ENCODE results near the gene SPATS1. TPM values are rescaled to one million over a fixed set of nuclear protein-coding genes. Genes with fewer than 3 reads are reported as not detected.
"Not testable (repeated sequence)": the region's sequence is repeated elsewhere in the genome, so short reads cannot be mapped to it uniquely, and the experiment has no call there.

The SPATS1 gene
- polyA plus RNA-seq, 1 donor = not detected

DNA sequence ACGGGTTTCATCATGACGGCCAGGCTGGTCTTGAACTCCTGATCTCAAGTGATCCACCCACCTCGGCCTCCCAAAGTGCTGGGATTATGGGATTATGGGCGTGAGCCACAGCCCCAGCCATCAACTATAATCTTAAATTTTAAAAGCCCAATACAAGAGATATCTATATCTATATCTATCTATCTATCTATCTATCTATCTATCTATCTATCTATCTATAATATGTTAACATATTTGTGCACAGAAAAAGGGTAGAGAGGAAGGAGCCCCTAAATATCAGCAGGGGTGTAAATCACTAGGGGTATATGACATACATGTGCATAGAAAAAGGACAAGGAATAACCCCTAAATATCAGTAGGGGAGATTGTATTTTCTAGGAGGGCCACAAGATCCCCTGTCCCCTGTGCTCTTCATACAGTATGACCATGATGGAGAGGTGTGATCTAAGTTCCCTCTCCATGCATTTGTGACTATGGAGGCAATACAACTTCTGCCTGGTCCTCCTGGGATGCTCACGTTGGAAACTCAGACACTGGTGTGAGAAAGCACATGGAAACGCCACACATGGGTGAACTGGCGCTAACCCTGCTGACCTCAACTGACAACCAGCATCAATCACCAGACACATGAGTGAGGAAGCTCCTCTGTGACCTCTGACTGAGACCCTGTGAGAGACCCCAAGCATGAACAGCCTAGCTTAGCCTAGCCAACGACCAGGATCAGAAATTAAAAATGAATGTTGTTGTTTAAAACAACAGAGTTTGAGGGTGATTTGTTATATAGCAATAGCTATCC, 1.2 kb upstream of the SPATS1 start:
- DNase-seq = peak; percentile 59

DNA sequence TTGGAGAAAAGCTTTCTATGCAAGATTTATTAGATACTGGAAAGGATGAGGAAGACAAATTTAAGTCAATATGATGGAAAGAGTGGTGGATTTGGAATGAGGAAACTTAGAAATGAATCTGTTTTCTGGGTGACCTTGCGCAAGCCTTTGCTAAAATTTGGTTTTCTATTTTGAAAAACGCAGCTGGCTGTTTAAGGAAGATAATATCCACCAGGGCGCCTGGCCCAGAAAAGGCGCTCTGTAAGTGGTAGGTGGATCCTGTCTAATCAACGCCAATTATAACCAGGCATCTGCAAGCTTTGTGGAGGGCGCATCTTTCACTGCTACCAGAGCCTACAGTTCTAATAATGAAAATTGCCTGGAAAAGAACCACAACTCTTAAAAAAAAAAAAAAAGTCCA, 398 bp upstream of the SPATS1 start:
- DNase-seq = no peak

DNA sequence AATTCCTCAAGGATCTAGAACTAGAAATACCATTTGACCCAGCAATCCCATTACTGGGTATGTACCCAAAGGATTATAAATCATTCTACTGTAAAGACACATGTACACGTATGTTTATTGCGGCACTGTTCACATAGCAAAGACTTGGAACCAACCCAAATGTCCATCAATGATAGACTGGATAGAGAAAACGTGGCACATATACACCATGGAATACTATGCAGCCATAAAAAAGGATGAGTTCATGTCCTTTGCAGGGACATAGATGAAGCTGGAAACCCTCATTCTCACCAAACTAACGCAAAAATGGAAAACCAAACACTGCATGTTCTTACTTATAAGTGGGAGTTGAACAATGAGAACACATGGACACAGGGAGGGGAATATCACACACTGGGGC, 4.4 kb downstream of the SPATS1 start:
- DNase-seq = not testable (repeated sequence)

DNA sequence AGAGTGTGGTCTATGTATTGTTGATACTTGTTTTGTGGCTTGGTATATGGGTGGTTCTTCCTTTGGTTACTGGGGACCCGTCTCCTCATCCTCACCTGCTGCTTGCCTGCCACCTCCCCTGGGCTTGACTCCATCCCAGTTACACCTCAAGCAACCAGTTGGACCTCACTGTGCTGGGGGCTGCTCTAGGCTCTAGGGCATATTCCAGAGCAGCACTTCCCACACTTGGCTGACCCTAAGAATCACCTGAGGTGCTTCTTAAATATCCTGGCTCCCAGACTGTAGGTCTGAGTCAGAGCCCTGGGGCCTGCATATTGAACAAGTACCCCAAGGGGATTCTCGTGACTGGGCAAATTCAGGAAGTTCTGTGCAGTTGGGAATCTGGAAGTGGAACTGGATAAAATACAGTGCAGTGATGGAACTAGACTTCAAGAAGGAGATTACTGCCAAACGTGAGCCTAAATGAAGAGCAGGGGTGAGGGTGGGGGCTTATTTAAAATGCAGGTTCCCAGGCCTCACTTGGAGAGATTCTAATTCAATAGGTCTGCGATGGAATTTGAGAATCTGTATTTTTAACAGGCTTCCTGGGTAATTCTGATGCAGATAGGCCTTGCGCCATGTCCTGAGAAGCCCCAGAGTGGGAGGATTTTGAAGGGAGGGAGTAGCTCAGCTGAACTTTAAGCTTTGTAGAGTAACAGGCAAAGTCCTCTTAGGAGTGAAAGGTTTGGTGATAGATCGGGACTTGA, 7.6 kb downstream of the SPATS1 start:
- DNase-seq = no peak

DNA sequence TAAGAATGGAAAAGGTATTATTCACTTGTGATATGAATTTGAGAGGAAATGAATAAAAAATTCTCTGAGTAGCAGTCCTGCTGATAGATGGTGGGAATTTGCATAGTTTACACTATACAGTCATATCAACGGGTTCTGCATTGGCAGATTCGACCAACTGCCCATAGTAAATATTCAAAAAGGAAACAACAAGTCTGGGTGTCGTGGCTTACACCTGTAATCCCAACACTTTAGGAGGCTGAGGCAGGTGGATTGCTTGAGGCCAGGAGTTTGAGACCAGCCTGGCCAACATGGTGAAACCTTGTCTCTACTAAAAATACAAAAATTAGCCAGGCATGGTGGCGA, 8.2 kb downstream of the SPATS1 start:
- not testable (repeated sequence) for DNase-seq

DNA sequence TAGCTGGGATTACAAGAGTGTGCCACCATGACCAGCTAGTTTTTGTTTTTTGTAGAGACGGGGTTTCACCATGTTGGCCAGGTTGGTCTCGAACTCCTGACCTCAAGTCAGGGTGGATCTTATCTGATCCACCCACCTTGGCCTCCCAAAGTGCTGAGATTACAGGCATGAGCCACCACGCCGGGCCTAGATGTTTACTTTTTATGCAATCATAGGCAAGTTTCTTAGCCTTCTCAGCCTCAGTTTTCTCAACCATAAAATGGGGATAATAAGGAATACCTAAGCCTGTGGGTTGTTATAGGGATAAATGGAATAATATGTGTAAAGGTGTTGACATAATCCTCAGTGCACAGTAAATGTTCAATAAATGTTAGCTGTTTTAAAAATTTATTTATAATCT, 9.8 kb downstream of the SPATS1 start:
- no peak for DNase-seq

DNA sequence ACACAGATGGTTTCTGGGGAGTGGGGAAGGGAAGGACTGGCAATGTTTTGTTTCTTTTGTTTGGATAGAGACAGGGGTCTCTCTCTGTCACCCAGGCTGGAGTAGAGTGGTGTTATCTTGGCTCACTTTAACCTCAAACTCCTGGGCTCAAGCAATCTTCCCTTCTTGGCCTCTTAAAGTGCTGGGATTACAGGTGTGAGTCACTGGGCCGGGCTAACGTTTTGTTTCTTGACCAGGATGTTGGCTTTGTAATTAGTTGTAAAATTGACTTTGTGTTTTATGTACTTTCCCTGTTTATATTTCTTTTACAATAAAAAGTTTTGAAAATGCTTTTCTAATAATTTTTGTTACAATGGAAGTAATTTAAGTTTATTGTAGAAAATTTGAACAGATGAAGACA, 10.9 kb downstream of the SPATS1 start:
- no peak for DNase-seq

DNA sequence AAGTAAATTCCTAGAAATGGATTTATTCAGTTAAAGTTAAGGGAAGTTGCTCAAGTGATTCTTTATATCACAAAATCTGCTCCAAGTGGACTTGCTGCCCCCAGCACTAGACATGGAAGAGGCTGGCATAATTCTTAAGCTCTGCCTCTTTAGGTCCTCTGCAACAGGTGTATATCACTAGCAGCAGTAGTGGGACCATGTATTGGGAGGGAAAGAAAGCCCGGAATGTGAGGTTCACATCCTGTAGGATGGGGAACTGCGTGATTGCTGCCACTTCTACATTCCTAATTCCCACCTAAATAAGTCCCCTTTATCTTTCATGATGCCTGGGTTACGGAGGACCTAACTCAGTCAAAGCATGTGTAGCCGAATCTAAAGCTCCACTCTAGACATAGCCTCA, 13.2 kb downstream of the SPATS1 start:
- no peak for DNase-seq

DNA sequence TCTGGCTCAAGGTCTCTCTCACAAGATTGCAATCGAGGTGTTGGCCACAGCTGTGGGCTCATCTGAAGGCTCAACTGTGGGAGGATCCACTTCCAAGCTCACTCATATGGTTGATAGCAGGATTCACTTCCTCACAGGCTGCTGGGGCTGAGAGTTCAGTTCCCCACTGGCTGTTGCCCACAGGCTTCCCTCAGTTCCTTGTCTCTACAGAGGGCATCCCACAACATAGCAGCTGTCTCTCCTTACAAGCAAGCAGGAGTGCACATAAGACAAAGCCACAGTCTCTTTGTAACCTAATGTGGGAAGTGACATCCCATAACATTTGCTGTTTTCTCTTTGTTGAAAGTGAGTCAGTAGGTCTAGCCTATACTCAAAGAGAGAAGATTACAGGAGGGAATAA, 14.0 kb downstream of the SPATS1 start:
- DNase-seq = no peak

DNA sequence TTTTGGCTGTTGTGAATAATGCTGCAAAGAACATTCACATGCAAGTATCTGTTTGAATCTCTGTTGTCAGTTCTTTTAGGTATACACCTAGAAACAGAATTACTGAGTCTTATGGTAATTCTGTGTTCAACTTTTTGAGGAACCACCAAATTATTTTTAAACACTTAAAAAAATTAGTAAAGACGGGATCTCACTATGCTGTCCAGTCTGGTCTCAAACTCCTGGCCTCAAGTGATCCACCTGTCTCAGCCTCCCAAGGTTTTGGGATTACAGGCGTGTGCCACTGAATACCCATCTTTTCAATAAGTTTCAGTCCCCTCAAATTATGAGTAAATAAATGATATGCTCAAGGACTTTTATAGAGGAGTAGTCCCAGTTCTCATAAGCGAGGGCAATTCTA, 17.5 kb downstream of the SPATS1 start:
- no peak for DNase-seq

DNA sequence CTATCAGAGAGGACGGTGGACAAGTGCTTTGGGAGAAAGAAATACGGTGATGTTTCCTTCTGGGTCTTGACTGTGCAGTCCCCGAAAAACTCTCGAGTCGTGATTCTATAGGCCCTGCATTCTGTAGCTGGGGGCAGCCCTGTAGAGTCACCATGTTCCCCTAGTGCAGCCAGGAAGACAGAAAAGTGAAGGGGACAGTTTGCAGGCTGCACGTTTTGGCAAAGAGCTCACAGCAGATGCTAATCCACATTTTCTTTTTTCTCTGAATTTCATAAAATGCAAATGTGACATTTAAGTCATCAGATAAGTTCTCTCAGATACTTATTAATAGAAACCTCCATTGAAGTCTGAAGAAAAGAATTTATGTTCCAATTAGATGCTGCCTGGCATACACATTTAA, 19.5 kb downstream of the SPATS1 start:
- no peak for DNase-seq

DNA sequence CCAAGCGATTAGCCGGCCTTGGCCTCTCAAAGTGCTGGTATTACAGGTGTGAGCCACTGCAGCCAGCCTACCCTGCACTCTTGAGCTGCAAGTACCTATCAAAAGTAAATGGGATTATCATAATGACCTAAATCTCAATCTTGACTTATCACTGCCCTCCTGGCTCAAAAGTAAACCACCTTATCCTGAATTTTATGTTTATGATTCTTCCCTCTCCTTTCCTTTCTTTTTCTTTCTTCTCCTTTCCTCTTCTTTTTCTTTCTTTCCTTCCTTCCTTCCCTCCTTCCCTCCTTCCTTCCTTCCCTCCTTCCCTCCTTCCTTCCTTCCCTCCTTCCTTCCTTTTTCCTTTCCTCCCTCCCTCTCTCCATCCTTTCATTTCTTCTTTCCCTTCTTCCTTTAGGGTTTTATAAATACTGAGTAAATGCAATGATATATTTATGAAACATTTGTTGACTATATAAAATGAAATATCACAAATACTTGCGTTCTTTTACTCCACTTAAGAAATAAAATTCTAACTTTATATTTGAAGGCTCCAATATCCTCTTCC, 21.0 kb downstream of the SPATS1 start:
- DNase-seq = no peak

DNA sequence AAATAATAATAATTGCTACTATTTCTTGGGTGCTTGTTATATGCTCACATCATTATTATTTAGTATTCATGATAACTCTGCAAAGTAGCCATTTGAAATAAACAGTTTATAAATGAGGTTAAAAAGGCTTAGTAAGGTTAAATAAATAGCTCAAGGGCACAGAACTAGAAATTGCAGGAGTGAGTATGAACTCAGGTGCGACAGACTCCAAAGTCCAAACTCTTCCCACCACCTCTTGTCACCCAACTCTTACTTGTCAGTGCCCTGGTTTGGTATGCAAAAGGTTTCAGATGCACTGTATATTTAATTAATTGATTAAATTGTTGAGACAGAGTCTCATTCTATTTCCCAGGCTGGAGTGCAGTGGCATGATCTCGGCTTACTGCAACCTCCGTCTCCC, 24.3 kb downstream of the SPATS1 start:
- DNase-seq = no peak

DNA sequence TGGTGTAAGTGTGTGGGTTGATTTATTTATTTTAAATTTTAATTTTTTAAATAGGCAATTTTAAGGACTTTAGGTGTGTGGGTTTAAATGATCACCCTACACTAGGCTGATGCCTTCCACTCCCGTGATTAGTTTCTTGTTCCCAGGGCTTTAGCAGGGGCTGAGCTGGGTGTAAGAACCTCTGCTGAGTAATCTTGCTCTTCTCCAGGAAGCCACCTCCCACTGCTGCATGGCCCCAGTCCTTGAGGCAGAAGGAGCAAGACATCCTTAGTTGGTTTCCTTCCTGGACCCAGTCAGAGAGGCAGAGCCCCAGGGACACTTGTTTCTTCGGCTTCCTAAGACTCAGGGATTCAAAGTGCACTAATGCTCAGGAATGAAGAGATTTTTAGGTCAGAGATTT, 25.2 kb downstream of the SPATS1 start:
- no peak for DNase-seq

DNA sequence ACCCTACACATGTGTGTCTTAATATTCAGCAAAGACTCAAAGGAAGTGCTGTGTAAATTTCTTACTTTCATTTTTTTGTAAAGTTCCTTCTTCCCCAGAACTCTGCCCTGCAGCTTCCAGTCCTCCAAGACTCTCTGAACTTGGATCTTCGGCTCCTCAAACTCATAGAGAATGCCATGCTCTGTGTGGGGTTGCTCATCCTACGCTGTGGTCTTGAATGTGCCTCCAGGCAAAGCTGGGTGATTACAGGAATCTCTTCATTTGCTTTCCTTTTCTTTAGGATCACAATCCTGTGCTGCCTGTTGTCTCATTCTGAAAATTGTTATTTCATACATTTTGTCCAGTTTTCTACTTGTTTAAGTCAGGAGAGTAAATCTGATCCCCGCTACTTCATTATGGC, 30.6 kb downstream of the SPATS1 start:
- DNase-seq = no peak

DNA sequence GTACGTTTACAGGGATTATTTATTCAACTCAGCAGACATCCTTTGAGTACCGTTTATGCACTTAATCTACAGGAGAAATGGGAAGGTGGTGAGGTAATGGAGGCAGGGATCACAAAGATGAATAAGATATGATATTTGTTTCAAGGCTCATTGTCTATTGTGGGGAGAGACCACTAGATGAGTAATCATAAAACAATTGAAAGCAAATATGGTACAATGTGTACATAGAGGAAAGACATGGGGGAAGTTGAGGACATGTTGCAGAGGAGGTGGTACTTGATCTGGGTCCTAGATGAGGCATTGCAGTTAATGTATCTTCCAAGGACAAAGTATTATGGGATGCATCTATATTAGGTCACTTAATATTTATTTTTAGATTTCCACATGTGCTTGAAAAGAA, 31.3 kb downstream of the SPATS1 start:
- no peak for DNase-seq

DNA sequence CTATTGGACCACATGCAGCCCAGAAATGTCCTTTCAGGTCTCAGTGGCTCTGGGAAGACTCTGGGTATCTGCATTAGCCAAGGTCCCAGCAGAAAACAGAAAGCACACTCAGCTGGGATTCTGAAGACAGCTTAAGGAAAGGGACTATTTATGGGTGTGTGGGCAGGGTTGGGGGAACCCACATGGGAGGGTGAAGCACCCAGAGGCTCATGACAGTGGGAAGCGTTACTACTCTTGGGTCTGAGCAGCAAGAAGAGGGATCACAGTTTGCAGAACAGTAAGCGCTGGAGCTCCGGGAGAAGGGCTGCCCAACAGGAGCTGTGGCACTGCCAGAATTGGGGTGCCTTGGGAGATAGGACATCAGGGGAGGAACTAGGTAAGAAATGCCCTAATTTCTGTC, 32.6 kb downstream of the SPATS1 start:
- DNase-seq = no peak

DNA sequence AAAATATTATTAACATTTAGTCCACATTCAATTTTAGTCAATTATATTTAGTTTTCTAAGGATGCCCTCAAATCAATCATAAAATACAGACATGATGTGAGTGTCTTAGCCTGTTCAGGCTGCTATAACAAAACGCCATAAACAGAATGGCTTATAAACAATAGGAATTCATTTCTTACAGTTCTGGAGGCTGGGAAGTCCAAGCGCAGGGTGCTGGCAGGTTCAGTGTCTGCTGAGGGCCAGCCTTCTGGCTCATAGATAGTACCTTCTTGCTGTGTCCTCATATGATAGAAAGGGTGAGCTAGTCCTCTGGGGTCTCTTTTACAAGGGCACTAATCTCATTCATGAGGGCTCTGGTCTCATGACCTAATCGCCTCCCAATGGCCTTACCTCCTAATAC, 35.0 kb downstream of the SPATS1 start:
- DNase-seq = no peak

DNA sequence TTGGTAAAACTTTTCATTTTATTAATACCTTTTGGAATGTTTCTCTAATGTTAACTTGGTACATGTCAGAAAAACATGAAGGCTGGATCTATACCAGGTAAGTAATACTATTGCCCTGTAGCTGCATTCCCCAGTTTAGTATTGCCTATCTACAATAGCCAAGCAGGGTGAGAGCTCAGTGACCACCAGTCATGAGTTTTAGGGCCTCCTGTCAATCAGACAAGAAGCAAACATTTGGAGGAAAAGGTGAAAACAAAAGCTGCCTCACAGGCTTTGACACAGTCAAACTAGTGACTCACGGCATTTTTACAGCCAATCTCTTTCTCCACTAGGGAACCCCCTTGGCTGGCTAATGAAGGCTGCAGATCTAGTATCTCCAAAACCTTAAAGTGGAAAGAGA, 35.5 kb downstream of the SPATS1 start:
- DNase-seq = no peak

DNA sequence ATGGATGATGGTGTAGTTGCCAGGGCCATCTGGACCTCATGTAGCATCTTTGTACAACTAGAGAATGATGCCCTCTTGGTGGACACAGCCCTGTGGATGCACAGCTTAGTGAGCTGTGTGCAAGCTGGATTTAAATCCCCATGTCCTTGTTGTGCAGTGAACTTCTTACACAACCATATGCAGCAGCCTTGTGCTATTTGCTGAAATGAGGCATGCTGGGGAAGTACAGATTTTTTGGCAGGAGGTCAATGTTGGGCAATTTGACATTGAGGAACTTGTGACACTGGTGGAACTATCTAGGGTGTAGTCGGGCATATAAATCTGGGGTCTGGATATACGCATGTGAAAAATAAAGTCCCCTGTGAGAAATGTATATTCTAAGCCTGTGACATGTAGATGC, 39.3 kb downstream of the SPATS1 start:
- DNase-seq = no peak

DNA sequence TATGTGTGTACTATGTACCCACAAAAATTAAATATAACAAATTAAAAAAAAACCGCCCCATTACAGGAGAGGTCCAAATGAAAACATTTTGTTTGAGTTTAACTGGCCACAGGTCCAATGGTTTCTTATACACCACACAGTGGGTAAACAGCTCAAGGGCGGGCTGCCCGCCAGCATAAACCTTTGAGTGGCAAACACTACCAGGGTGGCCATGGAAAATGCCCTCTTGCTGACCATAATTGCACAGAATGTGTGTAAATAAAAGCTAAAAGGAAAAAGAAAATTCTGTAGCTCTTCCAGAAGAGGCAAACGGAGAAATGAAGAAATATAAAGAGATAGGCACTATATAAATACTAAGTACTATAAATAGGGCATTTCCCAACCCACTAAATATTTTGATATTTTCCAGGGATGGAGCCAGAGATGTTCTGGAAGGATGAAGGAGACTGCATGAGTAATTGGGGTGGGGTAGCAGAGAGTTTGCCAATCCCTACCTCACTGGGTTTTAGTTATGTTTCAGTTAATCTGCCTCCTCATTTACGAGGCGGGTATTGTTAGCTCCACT, 44.0 kb downstream of the SPATS1 start:
- no peak for DNase-seq

DNA sequence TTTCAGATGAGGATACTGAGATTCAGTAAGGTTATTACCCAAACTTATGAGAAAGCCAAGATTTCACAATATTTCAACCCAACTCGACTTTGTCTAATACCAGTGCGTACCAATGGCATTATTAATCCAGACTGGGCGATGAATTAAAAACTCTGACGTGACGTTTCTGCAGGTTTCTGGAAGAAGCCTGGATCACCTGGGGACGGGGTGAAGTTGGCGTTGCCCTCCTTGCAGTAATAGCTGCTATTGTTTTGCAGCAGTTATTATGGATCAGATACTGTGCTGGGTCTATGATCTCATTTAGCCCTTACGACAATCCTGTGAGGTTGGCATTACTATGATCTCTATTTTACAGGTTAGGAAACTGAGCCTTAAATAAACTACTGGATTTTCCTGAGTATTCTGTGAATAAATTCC, 44.5 kb downstream of the SPATS1 start:
- DNase-seq = no peak

Measured in left kidney (tissue), 2 donors.